HL-60 (cell line): Measurements from ENCODE around the gene SCAI.

ENCODE experiments used
- DNase-seq, 2 experiments: peaks; one replicate each; pipeline ENCODE4 v3.0.0-alpha.2; 2010 to 2020; ENCODE audit warnings: low read depth in 1 of 2, low spot score in 1 of 2
- H3K27ac ChIP-seq: fragments of 250-450 bp; sonication (Bioruptor Pico); replicated peaks from 2 replicates; pipeline ENCODE4 v1.5.1; 2020; ENCODE audit warnings: mild to moderate bottlenecking, moderate library complexity
- H3K27me3 ChIP-seq: fragments of 250-450 bp; sonication (Bioruptor Pico); 2 replicates; pipeline ENCODE4 v1.5.1; 2021; ENCODE audit warnings: mild to moderate bottlenecking, moderate library complexity; ENCODE audit not compliant: insufficient read depth, poor library complexity, severe bottlenecking
- H3K4me3 ChIP-seq: replicated peaks from 2 replicates; pipeline ENCODE4 v1.5.1; 2011; ENCODE audit warnings: mild to moderate bottlenecking, control low read depth, low read length; ENCODE audit not compliant: insufficient read depth
- GABPA ChIP-seq: IDR thresholded peaks from 2 replicates; pipeline ENCODE4 v1.6.1; 2012; ENCODE audit warnings: low read depth
- POLR2AphosphoS5 ChIP-seq: IDR thresholded peaks from 2 replicates; pipeline ENCODE4 v1.6.1; 2012; ENCODE audit warnings: low read depth
- SPI1 ChIP-seq: IDR thresholded peaks from 2 replicates; pipeline ENCODE4 v1.6.1; 2012; ENCODE audit warnings: low read depth, mild to moderate bottlenecking, borderline replicate concordance
- TF ChIP-seq, protein P1 (sequence below): IDR thresholded peaks from one replicate; pipeline ENCODE4 v1.5.1; 2011; ENCODE audit warnings: low read length, control low read depth, inconsistent platforms; ENCODE audit not compliant: insufficient read depth
- TF ChIP-seq, protein P2 (sequence below): IDR thresholded peaks from 2 replicates; pipeline ENCODE4 v1.6.1; 2012; ENCODE audit warnings: low read depth; ENCODE audit not compliant: insufficient replicate concordance

The SCAI gene

DNA sequence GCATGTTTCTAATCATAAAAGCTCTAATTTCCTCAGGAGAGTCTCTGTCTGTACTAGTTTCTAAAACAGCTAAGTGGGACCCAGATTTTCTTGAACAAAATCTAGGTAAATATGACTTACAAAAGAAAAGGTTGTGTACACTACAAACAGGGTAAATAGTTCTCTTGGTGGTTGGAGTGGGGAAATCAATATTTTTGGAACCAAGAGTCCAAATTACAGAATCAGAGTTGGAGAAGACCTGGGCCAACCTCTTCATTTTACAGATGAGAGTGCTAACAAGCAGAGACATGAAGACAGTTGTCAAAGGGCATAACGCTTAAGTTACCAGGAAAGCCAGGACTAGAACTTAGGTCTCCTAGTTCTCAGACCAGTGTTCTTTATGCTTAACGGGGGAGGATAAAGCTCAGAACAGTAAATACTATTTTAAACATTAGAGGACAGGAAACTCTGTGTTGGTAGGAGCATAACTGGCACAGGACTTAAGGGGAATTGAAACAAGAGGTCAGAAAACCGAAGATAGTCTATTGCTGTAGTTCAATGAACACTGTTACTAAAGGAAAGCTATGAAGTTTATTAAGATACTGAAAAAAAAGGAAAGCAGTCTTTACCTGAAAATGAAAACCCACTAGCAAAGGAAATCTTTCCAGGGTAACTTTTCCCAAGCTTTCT, 193.1 kb downstream of the SCAI start:
- Histone ChIP-seq H3K27ac (no peak overlapping the region), H3K4me3 (no peak overlapping the region), H3K27me3 (no peaks in the 10 kb centered on the region)
- no peak for DNase-seq
- TF ChIP-seq GABPA (no peak), POLR2AphosphoS5 (no peak), SPI1 (no peak)
- TF ChIP-seq, protein P1, sequence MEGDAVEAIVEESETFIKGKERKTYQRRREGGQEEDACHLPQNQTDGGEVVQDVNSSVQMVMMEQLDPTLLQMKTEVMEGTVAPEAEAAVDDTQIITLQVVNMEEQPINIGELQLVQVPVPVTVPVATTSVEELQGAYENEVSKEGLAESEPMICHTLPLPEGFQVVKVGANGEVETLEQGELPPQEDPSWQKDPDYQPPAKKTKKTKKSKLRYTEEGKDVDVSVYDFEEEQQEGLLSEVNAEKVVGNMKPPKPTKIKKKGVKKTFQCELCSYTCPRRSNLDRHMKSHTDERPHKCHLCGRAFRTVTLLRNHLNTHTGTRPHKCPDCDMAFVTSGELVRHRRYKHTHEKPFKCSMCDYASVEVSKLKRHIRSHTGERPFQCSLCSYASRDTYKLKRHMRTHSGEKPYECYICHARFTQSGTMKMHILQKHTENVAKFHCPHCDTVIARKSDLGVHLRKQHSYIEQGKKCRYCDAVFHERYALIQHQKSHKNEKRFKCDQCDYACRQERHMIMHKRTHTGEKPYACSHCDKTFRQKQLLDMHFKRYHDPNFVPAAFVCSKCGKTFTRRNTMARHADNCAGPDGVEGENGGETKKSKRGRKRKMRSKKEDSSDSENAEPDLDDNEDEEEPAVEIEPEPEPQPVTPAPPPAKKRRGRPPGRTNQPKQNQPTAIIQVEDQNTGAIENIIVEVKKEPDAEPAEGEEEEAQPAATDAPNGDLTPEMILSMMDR = no peak
- TF ChIP-seq, protein P2, sequence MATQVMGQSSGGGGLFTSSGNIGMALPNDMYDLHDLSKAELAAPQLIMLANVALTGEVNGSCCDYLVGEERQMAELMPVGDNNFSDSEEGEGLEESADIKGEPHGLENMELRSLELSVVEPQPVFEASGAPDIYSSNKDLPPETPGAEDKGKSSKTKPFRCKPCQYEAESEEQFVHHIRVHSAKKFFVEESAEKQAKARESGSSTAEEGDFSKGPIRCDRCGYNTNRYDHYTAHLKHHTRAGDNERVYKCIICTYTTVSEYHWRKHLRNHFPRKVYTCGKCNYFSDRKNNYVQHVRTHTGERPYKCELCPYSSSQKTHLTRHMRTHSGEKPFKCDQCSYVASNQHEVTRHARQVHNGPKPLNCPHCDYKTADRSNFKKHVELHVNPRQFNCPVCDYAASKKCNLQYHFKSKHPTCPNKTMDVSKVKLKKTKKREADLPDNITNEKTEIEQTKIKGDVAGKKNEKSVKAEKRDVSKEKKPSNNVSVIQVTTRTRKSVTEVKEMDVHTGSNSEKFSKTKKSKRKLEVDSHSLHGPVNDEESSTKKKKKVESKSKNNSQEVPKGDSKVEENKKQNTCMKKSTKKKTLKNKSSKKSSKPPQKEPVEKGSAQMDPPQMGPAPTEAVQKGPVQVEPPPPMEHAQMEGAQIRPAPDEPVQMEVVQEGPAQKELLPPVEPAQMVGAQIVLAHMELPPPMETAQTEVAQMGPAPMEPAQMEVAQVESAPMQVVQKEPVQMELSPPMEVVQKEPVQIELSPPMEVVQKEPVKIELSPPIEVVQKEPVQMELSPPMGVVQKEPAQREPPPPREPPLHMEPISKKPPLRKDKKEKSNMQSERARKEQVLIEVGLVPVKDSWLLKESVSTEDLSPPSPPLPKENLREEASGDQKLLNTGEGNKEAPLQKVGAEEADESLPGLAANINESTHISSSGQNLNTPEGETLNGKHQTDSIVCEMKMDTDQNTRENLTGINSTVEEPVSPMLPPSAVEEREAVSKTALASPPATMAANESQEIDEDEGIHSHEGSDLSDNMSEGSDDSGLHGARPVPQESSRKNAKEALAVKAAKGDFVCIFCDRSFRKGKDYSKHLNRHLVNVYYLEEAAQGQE = no peak

DNA sequence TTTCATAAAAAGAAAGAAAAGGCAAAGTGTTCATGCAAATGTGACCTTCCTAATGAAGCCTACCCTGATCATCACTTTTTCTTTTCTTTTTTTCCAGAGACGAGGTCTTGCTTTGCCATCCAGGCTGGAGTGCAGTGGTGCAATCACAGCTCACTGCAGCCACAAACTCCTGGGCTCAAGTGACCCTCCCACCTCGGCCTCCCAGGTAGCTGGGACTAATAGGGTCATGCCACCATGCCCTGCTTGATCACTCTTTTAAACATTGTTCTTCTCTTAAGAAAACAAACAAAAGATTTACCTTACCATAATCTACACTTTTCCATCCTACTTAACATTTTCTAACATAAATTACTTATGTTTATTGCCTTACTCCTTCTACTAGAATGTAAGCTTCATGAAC, 193.9 kb downstream of the SCAI start:
- H3K27me3 ChIP-seq = no peaks in the 10 kb centered on the region

DNA sequence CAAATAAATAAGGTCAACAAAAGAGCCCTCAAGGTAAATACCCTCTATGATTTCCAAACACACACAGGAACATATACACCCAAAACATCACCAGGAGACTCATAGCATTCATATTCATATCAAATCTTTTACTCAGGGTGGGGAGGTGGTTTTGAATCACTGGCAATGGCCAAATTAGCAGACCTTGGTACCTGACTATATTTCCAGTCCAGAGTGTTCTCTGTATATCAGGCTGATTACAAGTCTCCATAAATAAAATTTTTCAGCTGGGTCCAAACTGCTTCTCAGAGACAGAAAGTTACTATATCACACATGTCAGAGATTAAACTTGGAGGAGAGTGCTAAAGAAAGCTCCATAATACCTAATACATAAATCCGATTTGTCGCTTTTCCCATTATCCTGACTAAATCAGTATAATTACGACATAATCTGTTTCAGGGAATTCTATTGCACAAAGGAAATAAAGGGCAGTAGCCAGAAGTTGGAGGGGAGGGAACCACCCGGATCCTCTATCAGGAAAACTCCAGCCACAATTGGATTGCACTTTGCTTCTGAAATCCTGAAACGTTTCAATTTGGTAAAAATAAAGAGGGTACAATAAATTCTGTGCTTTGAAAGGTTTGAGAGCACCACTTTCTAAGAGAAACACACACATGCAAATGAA, 195.5 kb downstream of the SCAI start:
- H3K4me3 ChIP-seq = no peak overlapping the region
- H3K27ac ChIP-seq = no peak overlapping the region
- TF ChIP-seq, protein P1 = no peak
- TF ChIP-seq SPI1 (no peak), GABPA (no peak), POLR2AphosphoS5 (no peak)
- TF ChIP-seq, protein P2 = no peak
- H3K27me3 ChIP-seq = no peaks in the 10 kb centered on the region
- DNase-seq = no peak

More for the DNA sequence above, 193.9 kb downstream of the SCAI start:
- Histone ChIP-seq H3K27ac (no peak overlapping the region), H3K4me3 (no peak overlapping the region)
- no peak for TF ChIP-seq SPI1
- no peak for TF ChIP-seq POLR2AphosphoS5
- TF ChIP-seq, protein P1 = no peak
- TF ChIP-seq GABPA = no peak
- TF ChIP-seq, protein P2 = no peak
- no peak for DNase-seq
